Left lung (tissue), 10 donors: ENCODE results near the gene LITAF. TPM values are rescaled to one million over a fixed set of nuclear protein-coding genes. Genes with fewer than 3 reads are reported as not detected.
"Not testable (repeated sequence)": the region's sequence is repeated elsewhere in the genome, so short reads cannot be mapped to it uniquely, and the experiment has no call there.

ENCODE experiments used
- ATAC-seq: fragments of 200-7000 bp; cut with Tn5 transposase; one replicate; pipeline ENCODE4 v1.9.1; 2020; ENCODE audit warnings: moderate library complexity
- DNase-seq, 4 donors: peaks; one replicate each; pipeline ENCODE4 v3.0.0-alpha.2; 2013 to 2020
- H3K27ac ChIP-seq, 2 donors: fragments of 200-600 bp; sonication (generic) in 1 of 2; one replicate each; pipeline versions ENCODE4 v1.5.0 to v1.8.0; 2020 to 2021
- H3K27me3 ChIP-seq, 2 donors: fragments of 200-600 bp; sonication (generic) in 1 of 2; one replicate each; pipeline versions ENCODE4 v1.5.0 to v1.8.0; 2020 to 2021
- H3K36me3 ChIP-seq, 2 donors: fragments of 200-600 bp; sonication (generic) in 1 of 2; one replicate each; pipeline versions ENCODE4 v1.5.0 to v1.8.0; 2020 to 2021
- H3K4me1 ChIP-seq, 2 donors: fragments of 200-600 bp; one replicate each; pipeline ENCODE4 v1.8.0; 2021
- H3K4me3 ChIP-seq, 2 donors: fragments of 200-600 bp; sonication (generic) in 1 of 2; one replicate each; pipeline versions ENCODE4 v1.5.0 to v1.8.0; 2020 to 2021; ENCODE audit warnings: mild to moderate bottlenecking in 1 of 2
- H3K9me3 ChIP-seq, 2 donors: fragments of 200-600 bp; sonication (generic) in 1 of 2; one replicate each; pipeline versions ENCODE4 v1.5.0 to v1.8.0; 2020 to 2021
- CTCF ChIP-seq, 2 donors: fragments of 200-600 bp; sonication (generic) in 1 of 2; IDR thresholded peaks; one replicate each; pipeline versions ENCODE4 v1.5.0 to v1.8.0; 2021; ENCODE audit warnings: antibody characterized with exemption in 2 of 2
- intact Hi-C, 2 donors: fragments of 100-400 bp; cut with DNase I; formaldehyde crosslinking; loops; one replicate each; pipeline versions ENCODE4 v1.11.2 to v1.14.2; 2022
- polyA plus RNA-seq, 6 donors: library from polyadenylated mRNA; unstranded; fragments of 120-200 nt; gene quantifications; one replicate each; pipeline ENCODE4 v1.2.1, GENCODE V29; 2013; ENCODE audit not compliant: insufficient read length in 6 of 6
- total RNA-seq, 2 donors: library from RNA; stranded (reverse); fragmentation: NEBNext Ultra II Directional; extraction: Animal tissue kit (Norgen Biotek cat#: 25700); gene quantifications; one replicate each; pipeline ENCODE4 v1.2.1, GENCODE V29; 2021
- donor health status: DM: no; HTN: yes; CAD: no.
- donor health status: DM: no; HTN: no; CAD: no.

Gene LITAF
- total and polyA plus RNA-seq, 8 donors, result 117 to 277 (median 125) TPM

- H3K36me3 ChIP-seq, result no peaks in the 10 kb centered on the region
- no peaks in the 10 kb centered on the region for H3K27me3 ChIP-seq
- TF ChIP-seq CTCF (IDR thresholded peaks at IDR 0.05), result no peak
- no peaks in the 10 kb centered on the region for H3K9me3 ChIP-seq
- H3K4me1 ChIP-seq, result peaks cover 0 to 10% of the 10 kb centered on the region in 2 donors
- peak; percentile 17 for ATAC-seq
- no peak for DNase-seq
- no peak overlapping the region for H3K27ac ChIP-seq
- no peak overlapping the region for H3K4me3 ChIP-seq
- intact Hi-C loops, result no loop called here
Measured at GRCh38 chr16:11506741-11507305, 79.9 kb downstream of the LITAF start.

DNA sequence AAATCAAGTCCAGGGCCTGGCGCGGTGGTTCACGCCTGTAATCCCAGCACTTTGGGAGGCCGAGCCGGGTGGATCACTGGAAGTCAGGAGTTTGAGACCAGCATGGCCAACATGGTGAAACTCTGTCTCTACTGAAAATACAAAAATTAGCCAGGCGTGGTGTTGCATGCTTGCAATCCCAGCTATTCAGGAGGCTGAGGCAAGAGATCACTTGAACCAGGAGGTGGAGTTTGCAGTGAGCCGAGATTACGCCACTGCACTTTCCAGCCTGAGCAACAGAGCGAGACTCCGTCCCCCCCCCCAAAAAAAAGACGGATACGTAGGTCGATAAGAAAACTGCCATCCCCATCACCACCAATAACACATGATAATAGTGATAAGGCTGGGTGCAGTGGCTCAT is 82.5 kb downstream of the LITAF start:
- not testable (repeated sequence) for DNase-seq

GRCh38 chr16:11503566-11503965 is 83.2 kb downstream of the LITAF start:
- intact Hi-C loops, result no loop called here
- Histone ChIP-seq H3K9me3 (no peaks in the 10 kb centered on the region), H3K36me3 (no peaks in the 10 kb centered on the region), H3K4me1 (peaks cover 0 to 10% of the 10 kb centered on the region in 2 donors), H3K4me3 (no peak overlapping the region), H3K27ac (no peak overlapping the region), H3K27me3 (no peaks in the 10 kb centered on the region)
- no peak for ATAC-seq
- no peak for TF ChIP-seq CTCF (IDR thresholded peaks at IDR 0.05)
- no peak for DNase-seq

More for the DNA sequence above, 82.5 kb downstream of the LITAF start:
- H3K27ac ChIP-seq, H3K36me3 ChIP-seq, intact Hi-C loops, H3K9me3 ChIP-seq, H3K4me3 ChIP-seq, H3K27me3 ChIP-seq: not testable (repeated sequence)
- H3K4me1 ChIP-seq, result peaks cover 0 to 10% of the 10 kb centered on the region in 2 donors
- ATAC-seq, result peak; percentile 25

DNA sequence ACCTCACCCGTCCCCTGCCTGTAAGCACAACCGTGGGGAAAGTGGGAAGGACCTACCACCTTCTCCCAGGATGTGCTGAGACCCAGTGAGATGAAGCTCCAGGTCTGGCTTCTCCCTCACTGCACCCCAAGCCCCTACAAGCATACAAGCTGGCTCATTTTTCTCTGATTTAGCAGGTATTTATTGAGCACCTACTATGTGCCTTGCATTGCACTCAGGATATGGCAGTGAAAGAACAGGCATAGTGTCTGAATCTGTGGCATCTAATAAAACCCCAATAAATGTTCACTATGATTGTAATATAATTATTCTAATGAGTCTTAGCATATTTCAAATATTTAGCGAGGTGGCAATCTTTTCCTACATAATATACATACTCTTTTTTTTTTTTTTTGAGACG is 84.5 kb downstream of the LITAF start:
- Histone ChIP-seq H3K27me3 (no peaks in the 10 kb centered on the region), H3K27ac (no peak overlapping the region), H3K4me1 (peaks cover 4 to 19% of the 10 kb centered on the region in 2 donors), H3K9me3 (no peaks in the 10 kb centered on the region), H3K36me3 (no peaks in the 10 kb centered on the region), H3K4me3 (no peak overlapping the region)
- DNase-seq (no peak), ATAC-seq (no peak)
- TF ChIP-seq CTCF (IDR thresholded peaks at IDR 0.05), result no peak
- intact Hi-C loops, result no loop called here

- Histone ChIP-seq H3K4me1 (peaks cover 8 to 18% of the 10 kb centered on the region in 2 donors), H3K27me3 (no peaks in the 10 kb centered on the region), H3K27ac (no peak overlapping the region), H3K9me3 (no peaks in the 10 kb centered on the region), H3K4me3 (no peak overlapping the region), H3K36me3 (no peaks in the 10 kb centered on the region)
- TF ChIP-seq CTCF (IDR thresholded peaks at IDR 0.05), result no peak
- ATAC-seq, result no peak
- intact Hi-C loops, result no loop called here
- no peak for DNase-seq
Measured at GRCh38 chr16:11501632-11502031, 85.1 kb downstream of the LITAF start.
